NCI-H1694 (cell line): ENCODE measurements around the gene MYO1B.

Experiments
- DNase-seq: peaks from one replicate; lab custom pipeline; 2025; lab: John Stamatoyannopoulos, UW

MYO1B gene

GRCh38 chr2:191459158-191459557 is 214.0 kb downstream of the MYO1B start:
- no peak for DNase-seq

DNA sequence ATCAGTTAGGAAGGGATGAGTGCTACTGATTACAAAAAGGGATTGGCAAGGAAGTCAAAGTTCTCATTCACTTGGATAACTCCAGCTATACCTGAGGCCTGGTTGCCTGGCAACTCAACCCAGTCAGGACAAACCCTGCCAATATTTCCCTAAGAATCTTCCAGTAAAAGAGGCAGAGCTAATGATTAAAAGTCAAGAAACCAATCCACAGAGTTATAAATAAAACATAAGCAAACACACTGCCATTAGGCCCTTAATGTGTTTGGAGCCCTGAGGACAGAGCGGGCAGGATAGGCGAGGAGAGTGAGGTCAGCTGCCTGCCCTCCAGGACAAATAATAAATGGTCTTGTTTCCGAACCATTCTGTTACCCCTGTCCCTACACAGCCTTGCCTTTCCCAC is 217.2 kb downstream of the MYO1B start:
- no peak for DNase-seq

DNA sequence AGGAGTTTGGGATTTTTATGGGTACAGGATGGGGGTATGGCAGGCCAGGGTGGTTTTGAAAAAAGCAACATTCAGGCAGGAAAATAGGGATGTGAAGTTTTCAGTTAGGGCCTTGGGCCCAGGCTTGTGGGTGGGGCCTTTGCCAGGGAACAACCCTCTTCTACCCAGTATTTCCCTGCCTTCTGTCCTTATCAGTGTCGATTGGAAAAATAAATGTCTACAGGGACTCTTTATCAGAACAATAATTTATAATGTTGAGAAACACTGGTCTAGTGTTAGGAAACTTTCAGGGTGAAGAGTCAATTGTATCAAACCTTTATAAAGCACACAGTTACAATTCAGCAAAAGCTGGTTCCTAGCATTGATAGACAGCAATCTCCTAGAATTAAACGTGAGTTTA is 218.6 kb downstream of the MYO1B start:
- no peak for DNase-seq

DNA sequence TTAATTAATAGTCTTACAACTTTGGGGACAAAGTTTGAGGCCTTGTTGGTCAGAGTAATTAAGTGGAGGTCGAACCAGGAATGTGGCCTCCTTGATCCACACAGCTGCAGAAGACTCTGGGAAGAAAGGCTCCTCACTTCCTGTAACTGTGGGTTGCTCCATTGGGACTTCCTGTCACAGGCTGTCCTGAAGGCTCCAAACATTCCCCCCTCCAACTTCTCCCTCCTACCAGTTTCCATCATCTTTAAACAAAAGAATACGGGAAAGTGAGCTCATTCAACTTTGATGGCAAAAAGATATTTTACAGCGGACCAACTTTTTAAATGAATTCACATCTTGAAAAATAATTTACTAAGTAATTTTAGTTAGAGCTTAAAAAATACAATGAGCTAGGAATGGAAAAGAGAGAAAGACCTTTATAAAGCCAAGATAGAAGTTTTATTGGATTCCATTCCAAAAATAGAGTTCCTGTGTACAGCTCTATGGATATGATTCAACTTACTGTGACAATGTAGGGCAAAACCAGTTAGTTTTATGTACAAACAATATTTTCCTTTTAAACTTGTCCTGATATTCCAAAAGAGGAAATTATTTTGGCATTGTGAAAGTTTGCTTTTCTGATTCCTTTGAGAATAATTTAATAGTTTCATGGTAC is 220.7 kb downstream of the MYO1B start:
- DNase-seq, result no peak

- no peak for DNase-seq
Observed at GRCh38 chr2:191467113-191467512, 221.9 kb downstream of the MYO1B start.

DNA sequence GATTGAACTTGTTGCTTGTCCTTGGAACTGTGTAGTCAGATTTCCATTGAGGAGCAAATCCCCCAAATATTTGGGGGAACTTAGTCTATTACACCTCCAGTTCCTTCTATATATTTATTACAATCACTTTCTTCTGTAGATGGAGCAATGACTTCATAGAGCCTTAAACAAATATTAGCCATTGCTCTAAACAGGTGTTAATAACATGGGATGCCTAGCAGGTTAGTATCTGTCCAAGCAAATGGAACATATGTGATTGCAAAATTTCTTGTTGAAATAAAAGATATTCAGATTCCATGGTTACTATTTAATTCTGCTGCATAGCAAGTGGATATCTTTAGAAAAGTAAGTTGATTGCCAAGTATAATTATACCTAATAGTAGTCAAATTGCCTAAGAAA is 225.1 kb downstream of the MYO1B start:
- no peak for DNase-seq

DNA sequence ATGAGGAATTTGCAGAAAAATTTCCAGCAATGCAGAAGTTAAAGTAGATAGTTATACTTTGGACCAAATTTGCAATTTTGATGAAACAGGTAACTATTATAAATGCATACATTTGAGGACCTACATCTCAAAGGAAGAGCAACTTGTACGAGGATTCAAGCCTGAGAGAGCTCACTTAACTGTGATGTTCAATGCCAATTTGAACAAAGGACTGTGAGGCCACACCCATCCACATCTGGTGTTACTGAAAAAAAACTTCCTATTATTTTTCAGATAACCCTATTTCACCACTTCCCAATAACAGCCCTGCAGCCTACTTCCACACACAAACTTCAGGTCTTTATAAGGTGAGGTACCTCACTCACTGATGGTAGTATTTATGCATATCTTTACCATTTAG is 229.3 kb downstream of the MYO1B start:
- DNase-seq, result no peak
